SW 1271 (cell line): ENCODE results near the gene PTPDC1.

Experiments used
- DNase-seq, 2 experiments: peaks; one replicate each; lab custom pipeline; 2025; lab: John Stamatoyannopoulos, UW

PTPDC1 gene

DNA sequence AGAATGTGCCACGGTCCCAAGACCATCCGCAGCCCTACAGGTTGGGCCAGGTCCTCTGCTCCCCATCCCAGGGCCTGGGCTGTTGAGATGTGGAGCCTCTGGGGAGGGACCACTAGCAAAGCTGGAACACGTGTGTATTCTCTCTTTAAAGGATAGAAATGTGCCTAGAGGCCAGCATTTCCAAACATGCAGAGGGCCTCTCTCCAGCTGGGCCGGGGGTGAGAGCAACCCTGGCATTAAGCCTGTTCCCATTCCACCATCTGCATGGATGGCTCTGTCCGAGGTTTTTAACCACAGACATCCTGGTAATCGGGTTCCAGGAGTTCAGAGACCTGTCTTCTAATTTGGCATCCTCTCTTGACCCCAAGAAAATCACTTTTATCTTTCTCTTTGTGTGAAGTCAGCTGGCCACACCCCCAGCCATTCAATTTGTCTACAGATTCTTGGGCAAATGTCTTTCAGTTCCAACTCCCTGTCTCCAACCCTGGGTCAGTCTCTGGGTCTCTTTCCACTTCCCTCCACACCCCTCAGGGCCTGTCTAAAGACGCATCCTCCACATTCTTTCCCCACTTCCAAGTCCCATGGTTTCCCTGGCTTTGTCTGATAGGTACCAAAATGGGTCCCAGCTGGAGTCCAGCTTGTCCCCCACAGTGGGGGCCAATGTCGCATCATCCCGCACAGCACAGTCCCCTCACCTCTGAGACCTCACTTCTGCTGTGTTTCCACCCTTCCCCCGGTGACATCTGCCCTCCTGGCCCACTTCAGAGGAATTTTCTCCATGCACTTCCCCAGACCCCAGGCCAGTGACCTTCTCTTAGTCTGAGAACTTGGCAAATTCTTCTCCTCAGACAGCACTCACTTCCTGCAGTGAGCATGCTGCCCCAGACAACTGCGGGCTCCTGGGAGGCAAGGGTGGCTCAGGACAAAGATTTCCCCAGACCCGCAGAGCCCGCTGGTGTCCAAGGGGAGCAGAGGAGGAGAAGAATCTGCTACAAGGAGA, 56.8 kb downstream of the PTPDC1 start:
- no peak for DNase-seq

DNA sequence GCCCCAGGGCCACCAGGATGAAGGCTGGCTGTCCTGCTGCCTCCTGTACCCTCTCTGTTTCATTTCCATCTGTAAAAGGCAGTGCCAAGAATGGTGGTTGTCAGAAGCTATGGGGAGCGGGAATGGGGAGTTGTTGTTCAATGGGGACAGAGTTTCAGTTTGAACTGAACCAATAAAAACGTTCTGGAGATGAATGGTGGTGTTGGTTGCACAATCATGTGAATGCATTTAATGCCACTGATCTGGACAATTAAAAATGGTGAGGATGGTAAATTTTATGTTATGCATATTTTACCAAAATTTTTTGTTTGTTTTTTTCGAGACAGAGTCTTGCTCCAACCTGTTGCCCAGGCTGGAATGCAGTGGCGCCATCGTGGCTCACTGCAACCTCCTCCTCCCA, 58.1 kb downstream of the PTPDC1 start:
- DNase-seq: no peak

DNA sequence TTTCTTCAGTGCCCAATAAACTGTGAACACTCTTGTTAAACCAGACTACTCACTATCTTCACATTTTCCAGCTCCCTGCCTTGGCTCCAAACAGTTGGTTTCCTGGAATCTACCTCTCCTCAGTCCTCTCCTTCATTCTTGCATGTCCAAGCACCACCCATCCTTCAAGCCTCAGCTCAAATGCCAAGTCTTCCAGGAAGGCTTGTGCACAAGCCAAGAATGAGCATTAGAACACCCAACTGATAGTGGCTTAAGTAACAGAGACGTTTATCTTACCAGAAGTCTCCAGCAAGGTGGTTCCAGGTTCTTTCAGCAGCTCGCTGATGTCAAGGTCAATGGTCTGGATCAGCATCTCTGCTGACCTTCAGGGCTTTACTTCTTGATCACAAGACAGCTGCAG, 60.1 kb downstream of the PTPDC1 start:
- no peak for DNase-seq

DNA sequence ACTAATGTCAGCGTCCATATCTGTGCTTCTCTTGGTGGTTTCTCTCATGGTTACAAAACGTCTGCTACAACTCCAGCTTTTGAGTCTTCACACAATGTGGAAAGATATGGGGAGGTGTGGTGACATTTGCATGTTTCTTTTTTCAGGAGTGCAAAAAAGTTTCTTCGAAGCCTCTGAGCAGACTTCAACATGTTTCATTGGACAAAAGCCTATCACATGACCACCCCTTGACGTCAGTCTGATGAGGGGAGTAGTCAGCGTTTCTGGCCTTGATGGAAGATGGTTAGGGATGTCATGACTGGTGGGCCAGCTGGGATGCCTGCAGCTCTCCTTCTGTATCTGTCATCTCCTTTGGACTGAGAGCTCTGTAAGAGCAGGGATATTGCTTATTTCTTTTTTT, 61.4 kb downstream of the PTPDC1 start:
- no peak for DNase-seq

DNA sequence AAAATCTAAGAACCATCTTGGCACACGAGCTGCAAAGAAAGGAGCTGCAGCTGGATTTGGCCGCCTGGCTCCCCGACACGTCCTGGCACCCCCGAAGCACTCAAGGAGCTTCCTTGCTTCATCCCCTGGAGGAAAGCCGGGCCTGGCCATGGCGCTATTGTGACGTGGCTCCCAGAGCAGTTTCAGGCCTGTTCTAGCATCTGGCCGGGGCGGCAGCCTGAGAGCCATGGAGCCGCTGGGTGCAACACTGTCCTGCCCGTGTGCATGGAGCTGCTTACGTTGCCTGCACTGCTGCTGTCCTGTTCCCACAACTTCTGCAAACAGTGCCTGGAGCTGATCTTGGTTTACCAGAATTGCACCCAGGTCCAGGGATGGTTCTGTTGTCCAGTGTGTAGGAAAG, 63.5 kb downstream of the PTPDC1 start:
- no peak for DNase-seq

DNA sequence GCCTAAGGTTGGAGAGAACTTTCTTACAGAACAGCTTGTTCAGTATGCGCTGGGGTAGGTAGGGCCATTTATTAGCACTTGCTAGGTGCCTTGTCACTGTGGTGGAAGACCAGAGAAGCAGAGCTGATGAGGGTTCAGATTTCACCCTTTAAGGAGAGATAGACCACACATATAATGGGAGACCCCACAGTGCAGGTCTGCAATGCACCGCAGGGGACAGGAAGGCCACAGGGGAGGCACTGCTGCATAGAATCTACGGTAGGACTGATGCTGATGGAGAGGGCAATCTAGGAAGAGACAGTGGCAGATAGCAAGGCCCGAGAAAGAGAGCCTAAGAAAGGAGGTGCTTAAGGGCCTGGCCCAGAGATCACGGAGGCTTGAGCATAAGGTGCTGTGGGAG, 64.2 kb downstream of the PTPDC1 start:
- DNase-seq: no peak

DNA sequence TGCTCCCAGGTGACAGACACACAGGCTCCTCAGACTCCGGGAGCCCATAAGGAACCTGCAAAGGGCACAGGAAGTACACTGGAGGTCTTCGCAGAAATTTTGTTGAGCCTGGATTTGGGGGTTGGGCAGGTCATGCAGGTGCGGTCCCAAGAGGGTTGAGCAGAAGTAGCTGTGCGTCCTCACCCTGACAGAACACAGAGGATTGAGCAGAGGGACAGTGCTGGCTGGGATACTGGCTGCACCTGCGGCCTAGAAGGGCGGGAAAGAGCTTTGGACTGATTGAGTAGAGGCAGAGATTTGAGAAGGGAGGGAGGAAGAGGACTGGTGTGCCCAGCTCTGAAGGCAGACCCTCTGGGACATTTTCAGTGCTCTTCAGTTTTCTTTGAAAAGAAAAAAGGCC, 65.4 kb downstream of the PTPDC1 start:
- DNase-seq: no peak

DNA sequence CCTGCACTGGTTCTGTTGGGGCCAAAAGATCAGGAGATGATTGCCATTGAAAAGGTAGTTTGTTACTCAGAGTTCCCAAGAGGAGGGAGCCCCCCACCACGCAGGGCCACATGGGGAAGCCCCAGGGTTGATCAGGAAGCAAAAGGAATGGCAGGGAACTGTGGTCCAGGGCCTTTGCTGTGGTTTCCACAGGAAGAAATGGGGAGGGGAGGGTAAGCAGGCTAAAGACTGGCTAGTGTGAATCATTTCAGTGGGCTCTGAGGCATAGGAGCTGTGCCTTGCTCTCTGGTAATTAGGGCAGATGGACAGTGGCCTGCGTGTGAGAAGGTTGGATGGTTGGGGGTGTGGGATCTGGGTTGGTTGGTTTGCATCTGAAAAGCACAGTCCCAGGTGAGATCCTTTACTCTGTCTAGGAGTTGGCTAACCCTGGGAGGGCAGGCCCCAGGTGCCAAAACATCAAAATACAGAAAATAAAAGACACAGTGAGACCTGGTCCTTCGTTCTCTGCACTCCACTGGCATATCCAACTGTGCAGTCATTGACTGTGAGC, 66.1 kb downstream of the PTPDC1 start:
- no peak for DNase-seq

DNA sequence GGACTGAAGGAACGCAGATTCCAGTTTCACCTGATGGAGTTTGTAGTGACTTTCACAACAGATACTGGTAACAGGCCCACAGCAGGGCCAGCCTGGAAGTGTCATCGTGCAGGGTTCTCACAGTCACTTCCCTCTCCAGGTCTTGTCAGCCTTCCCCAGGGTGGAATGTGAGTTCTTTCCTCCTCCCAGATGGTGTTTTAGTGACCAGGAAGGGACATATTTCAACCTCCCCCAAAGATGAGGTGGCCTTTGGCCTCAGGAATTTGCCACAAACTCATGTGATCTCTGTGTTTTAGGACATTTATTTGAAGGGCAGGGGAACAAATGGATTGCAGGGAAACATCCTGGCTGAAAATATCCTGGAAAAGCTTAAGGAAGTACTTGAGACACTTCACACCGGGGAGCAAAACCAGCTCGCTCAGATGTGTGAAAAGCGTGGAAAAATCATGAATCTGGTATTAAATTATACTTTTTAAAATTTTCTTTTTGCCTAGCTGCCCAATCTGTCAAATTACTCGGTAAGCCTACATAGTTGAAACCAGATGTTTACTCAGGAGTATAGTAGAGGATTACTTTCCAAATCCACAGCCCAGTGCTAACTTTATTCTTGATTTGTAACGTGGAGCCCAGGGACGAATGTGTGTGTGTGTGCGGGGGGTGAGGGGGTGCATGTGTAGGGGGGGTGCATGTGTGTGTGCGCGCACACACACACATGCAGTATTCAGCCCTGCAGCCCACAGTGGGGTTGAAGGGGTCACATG, 66.8 kb downstream of the PTPDC1 start:
- no peak for DNase-seq

DNA sequence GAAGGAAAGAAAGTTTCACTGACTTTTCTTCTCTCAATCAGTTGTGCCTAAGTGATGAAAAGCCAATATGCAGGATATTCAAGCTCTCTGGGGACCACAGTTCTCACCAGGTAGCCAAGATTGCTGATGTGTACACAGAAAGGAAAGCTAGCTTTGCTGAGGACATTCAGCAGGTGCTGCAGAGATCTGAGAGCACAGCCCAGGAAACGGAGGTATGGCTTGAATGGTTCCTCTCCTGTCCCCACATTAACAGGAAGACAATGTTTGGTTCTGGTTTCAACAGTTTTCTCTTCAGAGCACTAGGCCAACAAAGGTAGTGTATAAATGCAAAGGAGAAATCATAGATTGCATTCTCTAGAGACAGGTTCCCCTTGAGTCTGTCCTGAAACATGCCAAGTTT, 69.6 kb downstream of the PTPDC1 start:
- no peak for DNase-seq

DNA sequence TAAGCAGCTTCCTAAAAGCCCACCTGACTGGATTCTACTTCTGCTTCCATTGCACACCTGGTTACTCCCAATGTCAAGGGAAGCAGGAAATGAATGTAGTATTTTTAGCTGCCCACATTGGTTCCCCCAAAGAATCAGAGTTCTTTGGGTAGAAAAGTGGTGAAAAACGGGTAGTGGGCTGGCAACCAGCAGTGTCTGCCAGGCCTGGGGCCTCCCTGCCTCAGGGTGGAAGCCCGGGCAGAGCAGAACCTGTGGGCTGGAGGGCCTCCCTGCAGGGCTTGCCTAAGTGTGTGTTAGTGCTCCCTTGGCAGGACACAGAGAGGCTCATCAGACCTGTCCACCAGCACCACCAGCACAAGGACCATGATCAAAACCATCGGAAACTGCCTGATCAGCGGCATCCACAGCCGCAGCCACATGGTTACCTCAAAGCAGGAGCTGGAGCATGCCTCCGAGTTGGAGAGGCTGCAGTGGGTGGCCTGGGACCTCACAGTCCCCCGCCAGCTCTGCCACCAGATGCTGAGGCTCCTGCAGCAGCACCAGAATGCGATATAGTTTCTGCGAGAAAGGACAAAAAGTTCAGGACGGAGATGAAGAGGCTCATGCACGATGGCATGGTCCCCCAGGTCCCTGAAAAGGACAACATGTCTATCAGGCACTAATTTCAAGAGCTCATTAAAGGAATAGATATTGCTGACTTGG, 72.2 kb downstream of the PTPDC1 start:
- no peak for DNase-seq

DNA sequence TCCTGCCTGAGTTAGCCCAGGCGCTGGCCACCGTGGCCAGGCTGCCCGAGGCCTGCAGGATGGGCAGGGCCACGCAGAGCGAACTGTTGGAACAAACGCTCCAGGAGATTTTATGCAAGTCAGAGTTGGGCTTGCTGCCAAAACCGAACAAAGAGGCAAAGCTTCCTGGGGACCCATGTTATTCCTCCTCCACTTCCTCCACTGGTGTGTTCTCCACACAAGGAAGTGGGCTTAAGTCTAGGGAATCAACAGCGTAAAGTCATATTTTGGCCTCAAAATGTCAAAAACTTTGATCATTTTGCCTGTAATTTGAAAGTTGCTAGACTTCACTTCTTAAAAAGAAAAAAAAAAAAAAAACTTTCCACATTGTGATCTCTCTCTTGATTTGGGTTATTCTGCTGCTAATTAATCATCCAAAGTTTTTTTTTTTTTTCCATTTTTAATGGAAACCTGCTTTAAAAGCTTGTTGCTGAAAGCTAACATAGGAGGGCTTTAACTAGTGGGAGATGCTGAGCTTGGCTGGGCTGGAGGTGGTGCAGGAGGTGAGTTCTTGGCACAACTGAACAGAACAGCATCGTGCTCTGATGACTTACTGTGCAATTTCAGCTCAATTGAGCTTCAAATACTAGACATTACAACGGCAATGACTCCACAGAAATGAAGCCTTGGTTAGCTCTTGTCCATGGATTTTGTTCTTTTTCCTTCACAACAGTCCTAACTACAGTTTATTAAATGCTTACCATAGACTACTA, 73.0 kb downstream of the PTPDC1 start:
- DNase-seq: no peak
